H1 (cell line): Measurements from ENCODE around the gene IL17RE. TPM values are rescaled to one million over a fixed set of nuclear protein-coding genes. Genes with fewer than 3 reads are reported as not detected.

Experiments
- CTCF ChIA-PET: fragments of 300-600 bp; sonication (Branson Sonifier 250); formaldehyde crosslinking; loops from one replicate; lab custom pipeline; 2021; ENCODE audit not compliant: partially characterized antibody; lab: Charles Lee
- POLR2A ChIA-PET: fragments of 300-600 bp; sonication (Branson Sonifier 250); formaldehyde crosslinking; loops from one replicate; lab custom pipeline; 2021; ENCODE audit warnings: inconsistent platforms; ENCODE audit not compliant: partially characterized antibody; lab: Charles Lee
- DNase-seq, 2 experiments: peaks; one replicate each; pipeline versions ENCODE4 v3.0.0 to v3.0.0-alpha.2; 2010 to 2022; ENCODE audit warnings: low spot score in 2 of 2, low read depth in 1 of 2, mixed read lengths in 1 of 2
- FAIRE-seq: peaks from 2 replicates; lab custom pipeline; 2011; peaks lifted over from hg19 to GRCh38; lab: Jason Lieb, UNC
- H2AFZ ChIP-seq: 2 replicates; pipeline ENCODE4 v1.8.1; 2012; ENCODE audit warnings: low read length, inconsistent platforms
- H2AK5ac ChIP-seq: 2 replicates; pipeline ENCODE4 v1.6.1; 2013; ENCODE audit warnings: low read depth, low read length
- H2BK120ac ChIP-seq: replicated peaks from 2 replicates; pipeline ENCODE3; 2013; ENCODE audit warnings: low read depth, low read length, inconsistent platforms
- H2BK12ac ChIP-seq: 2 replicates; pipeline ENCODE4 v1.6.1; 2013; ENCODE audit warnings: low read depth, low read length
- H2BK15ac ChIP-seq: 2 replicates; pipeline ENCODE4 v1.6.1; 2013; ENCODE audit warnings: low read length
- H2BK20ac ChIP-seq: 2 replicates; pipeline ENCODE4 v1.6.1; 2013; ENCODE audit warnings: low read length
- H2BK5ac ChIP-seq: 2 replicates; pipeline ENCODE4 v1.6.1; 2013; ENCODE audit warnings: low read depth, low read length
- H3K14ac ChIP-seq: 2 replicates; pipeline ENCODE4 v1.6.1; 2013; ENCODE audit warnings: inconsistent platforms; ENCODE audit not compliant: insufficient read length
- H3K18ac ChIP-seq: 2 replicates; pipeline ENCODE4 v1.6.1; 2013; ENCODE audit warnings: low read length; ENCODE audit errors: extremely low read depth
- H3K23ac ChIP-seq: 2 replicates; pipeline ENCODE4 v1.6.1; 2013; ENCODE audit warnings: inconsistent platforms; ENCODE audit not compliant: insufficient read length
- H3K23me2 ChIP-seq: 2 replicates; pipeline ENCODE4 v1.6.1; 2013; ENCODE audit warnings: low read depth, low read length
- H3K27ac ChIP-seq: 2 replicates; pipeline ENCODE4 v1.6.1; 2011; ENCODE audit warnings: low read depth, low read length, inconsistent platforms
- H3K27me3 ChIP-seq, 4 experiments: replicated peaks in 1 of 4; 1 replicate in 1 of 4; 2 replicates in 3 of 4; pipeline versions ENCODE4 v1.6.1 to v1.8.1; 2011 to 2013; ENCODE audit warnings: low read length in 3 of 4, mild to moderate bottlenecking in 3 of 4, inconsistent platforms in 2 of 4, mixed read lengths in 2 of 4, moderate library complexity in 1 of 4; ENCODE audit not compliant: control insufficient read depth in 3 of 4, insufficient read depth in 3 of 4; ENCODE audit errors: extremely low read depth in 1 of 4
- H3K36me3 ChIP-seq, 4 experiments: 2 replicates each; pipeline versions ENCODE4 v1.6.1 to v1.8.1; 2011 to 2013; ENCODE audit warnings: mild to moderate bottlenecking in 4 of 4, low read length in 3 of 4, moderate library complexity in 2 of 4, control low read depth in 1 of 4, inconsistent platforms in 1 of 4; ENCODE audit not compliant: insufficient read depth in 4 of 4, control insufficient read depth in 2 of 4
- H3K4ac ChIP-seq: replicated peaks from 2 replicates; pipeline ENCODE3; 2013; ENCODE audit warnings: low read length, low read depth, mixed read lengths, inconsistent platforms; ENCODE audit not compliant: insufficient read length
- H3K4me1 ChIP-seq, 4 experiments: replicated peaks in 1 of 4; 1 replicate in 1 of 4; 2 replicates in 3 of 4; pipeline versions ENCODE4 v1.6.1 to v1.8.1; 2011 to 2013; ENCODE audit warnings: low read length in 3 of 4, inconsistent platforms in 2 of 4, mixed read lengths in 1 of 4; ENCODE audit not compliant: insufficient read depth in 4 of 4, control insufficient read depth in 3 of 4
- H3K4me2 ChIP-seq, 2 experiments: 2 replicates each; pipeline versions ENCODE4 v1.6.1 to v1.8.1; 2011 to 2013; ENCODE audit warnings: low read depth in 2 of 2, low read length in 2 of 2, control low read depth in 1 of 2, inconsistent platforms in 1 of 2, mild to moderate bottlenecking in 1 of 2; ENCODE audit not compliant: insufficient read depth in 1 of 2
- H3K4me3 ChIP-seq, 4 experiments: fragments of 200-600, 300-600 bp in 1 of 4; sonication (generic), shearing (Covaris generic), sonication (Bioruptor Twin) in 1 of 4; 2 replicates each; pipeline versions ENCODE4 v1.5.1 to v1.8.1; 2011 to 2016; ENCODE audit warnings: low read length in 4 of 4, low read depth in 3 of 4, control low read depth in 2 of 4, inconsistent platforms in 2 of 4, mild to moderate bottlenecking in 2 of 4, mixed read lengths in 1 of 4, moderate library complexity in 1 of 4; ENCODE audit not compliant: insufficient read depth in 2 of 4; ENCODE audit errors: extremely low read depth in 1 of 4
- H3K56ac ChIP-seq: replicated peaks from 2 replicates; pipeline ENCODE3; 2013; ENCODE audit warnings: low read depth, mild to moderate bottlenecking, mixed read lengths, low read length, inconsistent platforms; ENCODE audit not compliant: insufficient read length
- H3K79me1 ChIP-seq: 2 replicates; pipeline ENCODE4 v1.6.1; 2013; ENCODE audit warnings: low read depth, low read length, control low read depth
- H3K79me2 ChIP-seq, 2 experiments: 2 replicates each; pipeline versions ENCODE4 v1.6.1 to v1.8.1; 2012 to 2013; ENCODE audit warnings: low read length in 2 of 2, mild to moderate bottlenecking in 2 of 2, inconsistent platforms in 1 of 2; ENCODE audit not compliant: insufficient read depth in 2 of 2, control insufficient read depth in 1 of 2
- H3K9ac ChIP-seq, 4 experiments: replicated peaks in 1 of 4; 1 replicate in 1 of 4; 2 replicates in 3 of 4; pipeline versions ENCODE4 v1.6.1 to v1.8.1; 2011 to 2013; ENCODE audit warnings: low read depth in 3 of 4, low read length in 3 of 4, control low read depth in 2 of 4, mild to moderate bottlenecking in 2 of 4, moderate library complexity in 2 of 4, inconsistent platforms in 1 of 4; ENCODE audit errors: extremely low read depth in 1 of 4
- H3K9me3 ChIP-seq, 2 experiments: 2 replicates each; pipeline versions ENCODE4 v1.6.1 to v1.8.1; 2012 to 2013; ENCODE audit warnings: mild to moderate bottlenecking in 2 of 2, moderate library complexity in 2 of 2, control low read depth in 1 of 2, inconsistent platforms in 1 of 2, low read depth in 1 of 2, low read length in 1 of 2, mixed read lengths in 1 of 2; ENCODE audit not compliant: insufficient read depth in 2 of 2
- H4K20me1 ChIP-seq, 2 experiments: replicated peaks in 1 of 2; 2 replicates each; pipeline versions ENCODE3 to v1.8.1; 2011 to 2013; ENCODE audit warnings: inconsistent platforms in 2 of 2, low read length in 2 of 2, mild to moderate bottlenecking in 1 of 2; ENCODE audit not compliant: insufficient read depth in 2 of 2, control insufficient read depth in 1 of 2
- H4K5ac ChIP-seq: 2 replicates; pipeline ENCODE4 v1.6.1; 2013; ENCODE audit warnings: low read length, low read depth, mixed read lengths, inconsistent platforms; ENCODE audit not compliant: insufficient read length
- H4K8ac ChIP-seq: 2 replicates; pipeline ENCODE4 v1.8.0; 2013; ENCODE audit warnings: mild to moderate bottlenecking, moderate library complexity, low read length, inconsistent platforms; ENCODE audit not compliant: insufficient read depth; ENCODE audit errors: extremely low read depth
- H4K91ac ChIP-seq: replicated peaks from 2 replicates; pipeline ENCODE3; 2013; ENCODE audit warnings: low read length, mixed read lengths, inconsistent platforms; ENCODE audit not compliant: insufficient read length
- RAD21 ChIP-seq, 2 experiments: IDR thresholded peaks in 1 of 2; conservative IDR thresholded peaks in 1 of 2; 2 replicates each; pipeline ENCODE4 v1.6.1; 2011; ENCODE audit warnings: low read depth in 2 of 2, low read length in 2 of 2, improper control_type of control experiment in 1 of 2, inconsistent platforms in 1 of 2, mild to moderate bottlenecking in 1 of 2, moderate library complexity in 1 of 2
- TAF1 ChIP-seq: IDR thresholded peaks from 2 replicates; pipeline ENCODE4 v1.6.1; 2011; ENCODE audit warnings: mild to moderate bottlenecking, low read depth, low read length
- WGBS, 2 experiments: shearing (Covaris generic) in 1 of 2; methylation state at CpG; one replicate each; pipeline versions ENCODE4 v1.1.6 to v1.1.7; 2013 to 2015; ENCODE audit warnings: low lambda C conversion rate in 2 of 2, mixed read lengths in 2 of 2, inconsistent platforms in 1 of 2, low coverage in 1 of 2, missing lambda C conversion rate in 1 of 2; ENCODE audit not compliant: insufficient replicate concordance in 2 of 2, insufficient coverage in 1 of 2, insufficient read length in 1 of 2; ENCODE audit errors: extremely low coverage in 1 of 2, missing lambda C conversion rate in 1 of 2; 5-methylcytosine and 5-hydroxymethylcytosine counted together
- polyA plus RNA-seq, 7 experiments: library from polyadenylated mRNA; depleted of rRNA in 3 of 7; stranded (reverse) in 5 of 7; unstranded in 2 of 7; fragments of >200 nt in 5 of 7; fragments of 200-250 nt in 2 of 7; gene quantifications; 1 replicate in 5 of 7; 2 replicates in 1 of 7; 4 replicates in 1 of 7; pipeline versions ENCODE4 v1.2.1 to v1.2.3, GENCODE V29; 2011 to 2013; ENCODE audit warnings: missing spikeins in 2 of 7, mixed read lengths in 2 of 7
- total RNA-seq: library from RNA; stranded (reverse); fragmentation: NEBNext Ultra II Directional; extraction: Animal tissue kit (Norgen Biotek cat#: 25700); gene quantifications from 2 replicates; pipeline ENCODE4 v1.2.1, GENCODE V29; 2021
- TF ChIP-seq, protein P1 (sequence below): IDR thresholded peaks from 2 replicates; pipeline ENCODE4 v1.6.1; 2011; ENCODE audit warnings: low read depth, mild to moderate bottlenecking, low read length; ENCODE audit not compliant: insufficient read depth

IL17RE gene
- total and polyA plus RNA-seq, 2 of the 8 experiments (the other 6 are each of a cell fraction or from before 2014, with no cell fraction given) = 3.4 to 4.9 TPM

DNA sequence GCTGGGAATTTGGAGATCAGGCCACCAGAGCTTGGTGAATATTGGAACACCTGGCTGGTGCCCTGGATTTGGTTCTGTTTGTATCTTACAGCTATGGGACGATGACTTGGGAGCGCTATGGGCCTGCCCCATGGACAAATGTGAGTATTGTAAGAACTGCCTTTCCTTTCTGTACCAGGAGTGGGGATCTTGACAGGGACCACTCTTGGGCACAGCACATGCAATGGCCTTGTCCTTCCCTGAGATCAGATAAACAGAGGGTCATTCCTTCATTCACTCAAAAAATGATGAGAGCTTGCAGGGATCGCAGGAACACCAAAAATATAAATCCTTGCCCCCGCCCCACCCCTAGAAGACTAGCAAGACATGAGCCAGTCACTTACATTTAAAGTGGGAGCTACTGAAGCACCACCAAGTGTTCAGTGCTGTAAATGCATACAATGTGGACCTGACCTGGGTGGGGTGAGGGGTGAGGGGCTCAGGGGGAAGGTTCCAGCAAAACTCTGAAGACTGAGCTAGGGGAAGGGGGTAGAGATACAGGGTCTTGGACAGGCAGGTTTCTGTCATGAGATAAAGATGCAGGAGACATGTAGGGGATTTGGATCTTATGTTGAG lies 28.3 kb downstream of the IL17RE start:
- H3K18ac ChIP-seq = no peak overlapping the region
- no peak overlapping the region for H2BK12ac ChIP-seq
- H3K9me3 ChIP-seq = no peaks in the 10 kb centered on the region
- H3K4me3 ChIP-seq = no peak overlapping the region
- H4K5ac ChIP-seq = no peak overlapping the region
- no peaks in the 10 kb centered on the region for H3K79me1 ChIP-seq
- no peak overlapping the region for H2AFZ ChIP-seq
- no peak overlapping the region for H3K14ac ChIP-seq
- TF ChIP-seq RAD21 (IDR thresholded peaks at IDR 0.05 in 1 of 2, conservative IDR thresholded peaks at IDR 0.05 in 1 of 2; ENCODE audit: low read depth in 2 of 2, low read length in 2 of 2) (0 out of 4 replicates have a peak, but pooled peaks of 1 of the 2 experiments have one; percentile 1), TAF1 (no peak)
- TF ChIP-seq, protein P1, sequence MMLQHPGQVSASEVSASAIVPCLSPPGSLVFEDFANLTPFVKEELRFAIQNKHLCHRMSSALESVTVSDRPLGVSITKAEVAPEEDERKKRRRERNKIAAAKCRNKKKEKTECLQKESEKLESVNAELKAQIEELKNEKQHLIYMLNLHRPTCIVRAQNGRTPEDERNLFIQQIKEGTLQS = no peak
- H3K4ac ChIP-seq = no peak overlapping the region
- WGBS, 2 experiments = 91% methylated on average over 4 of the region's 4 CpGs; no CpG with 5 or more reads in 1 of the 2 experiments
- H3K56ac ChIP-seq = no peak overlapping the region
- H2BK120ac ChIP-seq = no peak overlapping the region
- ChIA-PET CTCF (interaction anchor here (0.7 to 7.5 kb wide), 24 partner anchors 9 to 426 kb away, joined by 3 to 86 read pairs (median 4); partner anchors contain the start of genes IL17RC, IL17RE, PRRT3 and RPUSD3), POLR2A (interaction anchor here (0.7 to 5.9 kb wide), 8 partner anchors 9 to 72 kb away, joined by 3 to 43 read pairs (median 4); partner anchors contain the start of genes IL17RC and IL17RE)
- H3K9ac ChIP-seq = no peak overlapping the region
- H3K27me3 ChIP-seq = peaks cover 0 to 3% (median 0%) of the 10 kb centered on the region in 4 experiments; a peak in 1 of 7 replicates
- H4K8ac ChIP-seq = no peak overlapping the region
- H3K23me2 ChIP-seq = peaks cover 13% of the 10 kb centered on the region; the same call in 1 of the 2 replicates
- no peak overlapping the region for H3K27ac ChIP-seq
- H3K36me3 ChIP-seq = no peaks in the 10 kb centered on the region
- H3K4me2 ChIP-seq = no peak overlapping the region
- no peak overlapping the region for H2BK5ac ChIP-seq
- no peak overlapping the region for H2AK5ac ChIP-seq
- no peak overlapping the region for H2BK20ac ChIP-seq
- H3K79me2 ChIP-seq = no peaks in the 10 kb centered on the region
- FAIRE-seq = no peak
- peaks cover 0 to 10% (median 5%) of the 10 kb centered on the region in 4 experiments; a peak in 6 of 7 replicates for H3K4me1 ChIP-seq
- DNase-seq = no peak
- H4K91ac ChIP-seq = no peak overlapping the region
- H4K20me1 ChIP-seq = no peaks in the 10 kb centered on the region
- no peak overlapping the region for H3K23ac ChIP-seq
- no peak overlapping the region for H2BK15ac ChIP-seq
